Common myeloid progenitor, CD34-positive (primary cell): ENCODE data around the gene SYNGR3.

Experiments used
- CTCF ChIA-PET: fragments of 350-600 bp; sonication (Branson Sonifier 250); formaldehyde crosslinking; loops from one replicate; lab custom pipeline; 2021; ENCODE audit warnings: antibody characterized with exemption; lab: Charles Lee
- POLR2A ChIA-PET: fragments of 350-600 bp; sonication (Branson Sonifier 250); formaldehyde crosslinking; loops from one replicate; lab custom pipeline; 2021; ENCODE audit warnings: antibody characterized with exemption; lab: Charles Lee
- DNase-seq, 3 donors: peaks; one replicate each; pipeline versions ENCODE4 v3.0.0 to v3.0.0-alpha.2; 2013
- H3K27ac ChIP-seq, 2 experiments: 1 replicate in 1 of 2; 2 replicates in 1 of 2; pipeline ENCODE4 v1.7.0; 2013; ENCODE audit warnings: inconsistent platforms in 2 of 2, low read length in 2 of 2, mild to moderate bottlenecking in 2 of 2, low read depth in 1 of 2, moderate library complexity in 1 of 2; ENCODE audit not compliant: severe bottlenecking in 2 of 2, insufficient read depth in 1 of 2, poor library complexity in 1 of 2
- H3K27me3 ChIP-seq, 5 experiments: replicated peaks in 2 of 5; 1 replicate in 3 of 5; 2 replicates in 2 of 5; pipeline versions ENCODE4 v1.6.1 to v1.7.0; 2013; ENCODE audit warnings: low read length in 4 of 5, mild to moderate bottlenecking in 2 of 5, moderate library complexity in 2 of 5, inconsistent platforms in 1 of 5; ENCODE audit not compliant: insufficient read depth in 5 of 5, control insufficient read depth in 4 of 5
- H3K36me3 ChIP-seq, 4 experiments: 1 replicate in 2 of 4; 2 replicates in 2 of 4; pipeline versions ENCODE4 v1.6.1 to v1.7.0; 2013; ENCODE audit warnings: low read length in 3 of 4, control low read depth in 1 of 4, mild to moderate bottlenecking in 1 of 4; ENCODE audit not compliant: control insufficient read depth in 4 of 4, insufficient read depth in 4 of 4
- H3K4me1 ChIP-seq, 4 experiments: 1 replicate in 3 of 4; 2 replicates in 1 of 4; pipeline versions ENCODE4 v1.6.1 to v1.7.1; 2013; ENCODE audit warnings: low read length in 3 of 4, mild to moderate bottlenecking in 3 of 4, control low read depth in 1 of 4, inconsistent platforms in 1 of 4, moderate library complexity in 1 of 4; ENCODE audit not compliant: control insufficient read depth in 4 of 4, insufficient read depth in 4 of 4; ENCODE audit errors: control extremely low read depth in 1 of 4
- H3K4me3 ChIP-seq, 7 experiments: 1 replicate in 4 of 7; 2 replicates in 3 of 7; pipeline versions ENCODE4 v1.5.1 to v1.7.0; 2013; ENCODE audit warnings: mild to moderate bottlenecking in 7 of 7, low read length in 6 of 7, moderate library complexity in 6 of 7, inconsistent platforms in 2 of 7, low read depth in 2 of 7, control low read depth in 1 of 7; ENCODE audit not compliant: insufficient read depth in 4 of 7, control insufficient read depth in 1 of 7; ENCODE audit errors: extremely low read depth in 1 of 7
- H3K9me3 ChIP-seq, 5 experiments: 1 replicate in 4 of 5; 2 replicates in 1 of 5; pipeline versions ENCODE4 v1.6.1 to v1.7.1; 2013; ENCODE audit warnings: low read length in 4 of 5, mild to moderate bottlenecking in 2 of 5, inconsistent platforms in 1 of 5, low read depth in 1 of 5, moderate library complexity in 1 of 5; ENCODE audit not compliant: control insufficient read depth in 4 of 5, insufficient read depth in 2 of 5; ENCODE audit errors: control extremely low read depth in 1 of 5
- WGBS: methylation state at CpG from one replicate; pipeline ENCODE4 v1.1.5; 2013; ENCODE audit not compliant: insufficient coverage; 5-methylcytosine and 5-hydroxymethylcytosine counted together

SYNGR3 gene

DNA sequence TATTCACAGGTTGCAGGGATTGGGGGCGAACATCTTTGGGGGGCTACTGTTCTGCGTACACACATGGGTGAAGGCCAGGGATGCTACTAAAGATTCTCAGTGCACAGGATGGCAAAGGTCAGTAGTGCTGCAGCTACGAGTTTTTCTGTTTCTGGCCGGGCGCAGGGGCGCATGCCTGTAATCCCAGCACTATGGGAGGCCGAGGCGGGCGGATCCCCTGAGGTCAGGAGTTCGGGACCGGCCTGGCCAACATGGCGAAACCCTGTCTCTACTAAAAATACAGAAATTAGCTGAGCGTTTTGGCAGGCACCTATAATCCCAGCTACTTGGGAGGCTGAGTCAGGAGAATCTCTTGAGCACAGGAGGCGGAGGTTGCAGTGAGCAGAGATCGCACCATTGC, 23.8 kb downstream of the SYNGR3 start:
- Histone ChIP-seq H3K4me1 (peaks cover 7 to 17% (median 14%) of the 10 kb centered on the region in 4 experiments), H3K27me3 (peaks cover 0 to 4% (median 0%) of the 10 kb centered on the region in 5 experiments), H3K4me3 (no peak overlapping the region), H3K9me3 (no peaks in the 10 kb centered on the region), H3K27ac (no peak overlapping the region), H3K36me3 (no peaks in the 10 kb centered on the region)
- no peak for DNase-seq
- ChIA-PET POLR2A (no interaction called here), CTCF (interaction anchor here (1.2 to 1.5 kb wide), 2 partner anchors 10 to 19 kb away, joined by 3 to 7 read pairs; no protein-coding TSS in a partner anchor)
- WGBS, result 98% methylated on average over 12 of the region's 15 CpGs

DNA sequence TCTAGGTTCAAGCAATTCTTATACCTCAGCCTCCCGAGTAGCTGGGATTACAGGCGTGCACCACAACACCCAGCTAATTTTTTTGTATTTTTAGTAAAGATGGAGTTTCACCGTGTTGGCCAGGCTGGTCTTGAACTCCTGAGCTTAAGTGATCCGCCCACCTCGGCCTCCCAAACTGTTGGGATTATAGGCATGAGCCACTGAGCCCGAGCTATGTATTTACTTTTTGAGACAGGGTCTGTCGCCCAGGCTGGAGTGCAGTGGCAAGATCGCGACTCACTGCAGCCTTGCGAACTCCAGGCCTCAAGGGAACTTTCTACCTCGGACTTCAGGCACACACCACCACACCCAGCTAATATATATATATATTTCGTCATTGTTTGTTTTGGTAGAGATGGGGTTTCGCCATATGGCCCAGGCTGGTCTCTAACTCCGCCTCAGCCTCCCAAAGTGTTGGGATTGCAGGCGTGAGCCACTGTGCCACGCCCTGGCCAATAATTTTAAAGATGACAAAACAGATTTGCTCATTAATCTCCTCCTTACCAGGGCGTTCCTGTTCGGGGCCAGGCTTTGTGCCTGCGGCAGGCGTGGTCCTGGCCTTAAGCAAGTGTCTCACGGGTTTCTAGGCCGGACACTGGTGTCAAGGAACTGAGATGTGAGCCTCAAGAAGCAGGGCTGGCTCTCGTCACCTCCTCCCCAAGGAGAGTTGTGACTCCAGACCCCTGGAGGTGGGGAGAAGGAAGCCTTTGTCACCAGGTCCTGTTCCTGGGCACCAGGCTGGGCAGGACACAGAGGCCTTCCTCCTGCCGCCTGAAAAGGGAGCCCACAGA, 25.6 kb downstream of the SYNGR3 start:
- no peak overlapping the region for H3K27ac ChIP-seq
- DNase-seq, result no peak
- POLR2A ChIA-PET, result no interaction called here

DNA sequence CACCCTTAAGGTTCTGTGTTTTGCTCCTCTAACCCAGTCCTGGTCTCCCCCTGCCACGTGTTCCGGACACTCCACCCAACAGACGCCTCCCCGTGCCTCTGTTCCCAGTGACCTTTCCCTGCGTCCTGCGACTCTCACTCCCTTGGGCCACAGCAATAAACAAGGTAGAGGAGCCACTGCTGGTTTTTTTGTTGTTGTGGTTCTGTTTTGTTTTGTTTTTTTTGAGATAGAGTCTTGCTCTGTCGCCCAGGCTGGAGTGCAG, 26.1 kb downstream of the SYNGR3 start:
- H3K4me3 ChIP-seq, result no peak overlapping the region
- H3K4me1 ChIP-seq, result peaks cover 0 to 19% (median 15%) of the 10 kb centered on the region in 4 experiments
- DNase-seq, result no peak
- no peaks in the 10 kb centered on the region for H3K9me3 ChIP-seq
- H3K27ac ChIP-seq, result no peak overlapping the region
- no peaks in the 10 kb centered on the region for H3K36me3 ChIP-seq
- CTCF ChIA-PET, result interaction anchor here (0.9 to 1.3 kb wide), 4 partner anchors 9 to 132 kb away, joined by 3 to 6 read pairs (median 6); no protein-coding TSS in a partner anchor
- WGBS, result 95% methylated on average over 6 of the region's 7 CpGs
- H3K27me3 ChIP-seq, result peaks cover 0 to 25% (median 7%) of the 10 kb centered on the region in 5 experiments
- POLR2A ChIA-PET, result no interaction called here

More for the DNA sequence above, 25.6 kb downstream of the SYNGR3 start:
- Histone ChIP-seq H3K9me3 (no peaks in the 10 kb centered on the region), H3K36me3 (no peaks in the 10 kb centered on the region), H3K4me1 (peaks cover 2 to 17% (median 14%) of the 10 kb centered on the region in 4 experiments), H3K4me3 (no peak overlapping the region), H3K27me3 (peaks cover 0 to 20% (median 7%) of the 10 kb centered on the region in 5 experiments)
- CTCF ChIA-PET, result interaction anchor here (0.9 to 1.6 kb wide), 2 partner anchors 10 to 126 kb away, joined by 3 to 5 read pairs; no protein-coding TSS in a partner anchor
- 97% methylated on average over 16 of the region's 24 CpGs for WGBS

DNA sequence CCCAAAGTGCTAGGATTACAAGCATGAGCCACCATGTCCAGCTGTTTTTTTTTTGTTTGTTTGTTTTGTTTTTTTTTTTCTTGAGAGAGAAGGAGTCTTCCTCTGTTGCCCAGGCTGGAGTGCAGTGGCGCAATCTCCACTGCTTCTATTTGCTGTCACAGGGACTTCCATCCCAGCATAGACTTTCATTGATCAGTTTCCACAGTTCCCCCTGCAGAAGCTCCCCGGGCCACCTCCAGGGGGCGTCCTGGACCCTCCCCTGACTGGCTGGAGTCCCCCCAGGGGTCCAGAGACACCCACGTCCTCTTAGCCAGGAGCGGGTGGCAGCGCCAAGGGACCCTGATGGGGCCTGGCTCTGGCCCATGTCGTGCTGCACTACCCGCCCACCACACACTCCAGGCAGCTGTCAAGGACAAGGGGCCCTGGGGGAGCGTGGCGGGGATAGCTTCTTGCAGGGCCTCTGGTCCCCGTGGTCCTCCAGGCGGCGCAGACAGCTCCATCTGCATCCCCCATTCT, 26.7 kb downstream of the SYNGR3 start:
- Histone ChIP-seq H3K4me1 (peaks cover 0 to 19% (median 15%) of the 10 kb centered on the region in 4 experiments), H3K27ac (no peak overlapping the region), H3K9me3 (no peaks in the 10 kb centered on the region), H3K36me3 (no peaks in the 10 kb centered on the region), H3K4me3 (no peak overlapping the region), H3K27me3 (peaks cover 0 to 29% (median 7%) of the 10 kb centered on the region in 5 experiments)
- ChIA-PET CTCF (interaction anchor here (0.8 to 1.3 kb wide), 6 partner anchors 9 to 131 kb away, joined by 3 to 6 read pairs (median 4); no protein-coding TSS in a partner anchor), POLR2A (no interaction called here)
- DNase-seq, result peak in 2 of 3 donors; percentile 28 to 36
- WGBS, result 41% methylated on average over 6 of the region's 13 CpGs

DNA sequence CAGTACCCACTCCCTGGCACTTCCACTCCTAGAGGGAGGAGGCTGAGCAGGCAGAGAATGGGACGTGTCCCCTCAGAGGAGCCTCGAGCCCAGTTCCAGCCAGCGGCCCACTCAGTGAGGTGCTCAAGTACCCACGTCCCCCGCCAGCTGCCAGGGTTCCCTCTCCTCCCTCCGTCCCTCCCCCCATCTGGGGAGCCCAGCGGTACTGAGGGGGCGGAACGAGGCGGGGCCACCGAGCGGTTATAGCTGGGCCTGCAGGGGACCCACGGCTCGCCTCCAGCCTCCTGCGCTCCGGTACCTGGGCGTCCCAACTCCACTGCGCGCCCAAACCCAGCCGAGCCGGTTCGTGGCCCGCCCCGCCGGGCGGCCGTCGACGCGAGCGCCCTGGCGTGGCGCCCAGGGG, 29.7 kb downstream of the SYNGR3 start, which contains the start of gene NPW:
Gene NPW, plus strand, starts transcription at position 268 of the 403 bp plus-strand sequence.
- Histone ChIP-seq H3K36me3 (no peaks in the 10 kb centered on the region), H3K27me3 (peaks cover 0 to 29% (median 7%) of the 10 kb centered on the region in 5 experiments), H3K4me3 (peak within 1 kb of the TSS in 5 of 7 experiments; percentile 0 to 54 (median 36)), H3K4me1 (peaks cover 0 to 37% (median 31%) of the 10 kb centered on the region in 4 experiments), H3K9me3 (no peaks in the 10 kb centered on the region), H3K27ac (no peak within 1 kb of the TSS)
- ChIA-PET POLR2A (no interaction called here), CTCF (interaction anchor here (1.2 to 2.7 kb wide), 6 partner anchors 12 to 128 kb away, joined by 4 to 16 read pairs (median 6); partner anchors contain the start of genes NTHL1 and TSC2)
- DNase-seq, result peak in 2 of 3 donors; percentile 69 to 71
- 1% methylated on average over 26 of the region's 33 CpGs for WGBS

DNA sequence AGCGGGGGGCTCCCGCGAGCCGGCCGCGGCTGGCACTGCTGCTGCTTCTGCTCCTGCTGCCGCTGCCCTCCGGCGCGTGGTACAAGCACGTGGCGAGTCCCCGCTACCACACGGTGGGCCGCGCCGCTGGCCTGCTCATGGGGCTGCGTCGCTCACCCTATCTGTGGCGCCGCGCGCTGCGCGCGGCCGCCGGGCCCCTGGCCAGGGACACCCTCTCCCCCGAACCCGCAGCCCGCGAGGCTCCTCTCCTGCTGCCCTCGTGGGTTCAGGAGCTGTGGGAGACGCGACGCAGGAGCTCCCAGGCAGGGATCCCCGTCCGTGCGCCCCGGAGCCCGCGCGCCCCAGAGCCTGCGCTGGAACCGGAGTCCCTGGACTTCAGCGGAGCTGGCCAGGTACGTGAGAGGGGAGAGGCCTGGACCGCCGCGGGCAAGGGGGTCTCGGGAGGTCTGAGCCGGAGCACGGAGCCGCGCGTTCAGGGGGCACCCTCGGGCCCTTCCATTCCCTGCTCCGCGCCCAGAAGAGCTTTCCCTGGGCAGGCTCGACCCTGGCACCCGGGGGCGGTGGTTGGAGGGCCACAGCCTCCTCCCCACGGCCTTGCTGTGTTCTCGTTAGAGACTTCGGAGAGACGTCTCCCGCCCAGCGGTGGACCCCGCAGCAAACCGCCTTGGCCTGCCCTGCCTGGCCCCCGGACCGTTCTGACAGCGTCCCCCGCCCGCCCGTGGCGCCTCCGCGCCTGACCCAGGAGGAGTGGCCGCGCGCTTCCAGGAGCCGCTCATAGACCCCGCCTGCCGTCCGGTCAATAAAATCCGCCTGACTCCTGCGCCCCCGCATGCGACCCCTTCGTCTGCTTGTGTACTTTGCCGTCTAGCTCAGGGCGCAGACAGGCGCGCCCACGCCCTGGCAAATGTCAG, 30.4 kb downstream of the SYNGR3 start:
- Histone ChIP-seq H3K36me3 (no peaks in the 10 kb centered on the region), H3K27me3 (peaks cover 0 to 29% (median 7%) of the 10 kb centered on the region in 5 experiments), H3K4me1 (peaks cover 0 to 37% (median 31%) of the 10 kb centered on the region in 4 experiments), H3K27ac (no peak overlapping the region), H3K4me3 (peak overlapping the region in 5 of 7 experiments; percentile 0 to 54 (median 36)), H3K9me3 (no peaks in the 10 kb centered on the region)
- ChIA-PET POLR2A (interaction anchor here (1.0 kb wide), 1 partner anchor 55 kb away, joined by 5 read pairs; the partner anchor contains the start of gene RPS2), CTCF (interaction anchor here (1.1 to 2.7 kb wide), 7 partner anchors 12 to 127 kb away, joined by 3 to 16 read pairs (median 5); partner anchors contain the start of genes NTHL1 and TSC2)
- WGBS, result 1% methylated on average over 89 of the region's 96 CpGs
- DNase-seq, result peak in 2 of 3 donors; percentile 55 to 71
